Measurements from ENCODE around the gene PDE2A. TPM values are rescaled to one million over a fixed set of nuclear protein-coding genes. Genes with fewer than 3 reads are reported as not detected.

The PDE2A gene
- total RNA-seq, 1 donor from 2014 or later, result 403 TPM

- H3K9me3 ChIP-seq, result no peaks in the 10 kb centered on the region
- no peaks in the 10 kb centered on the region for H3K36me3 ChIP-seq
- no peak overlapping the region for H3K27ac ChIP-seq
- intact Hi-C loops (cut with DNase I), result no loop called here
- H3K4me3 ChIP-seq, result no peak overlapping the region
- H3K27me3 ChIP-seq, result no peaks in the 10 kb centered on the region
- TF ChIP-seq CTCF (IDR thresholded peaks at IDR 0.05), result no peak
- no peaks in the 10 kb centered on the region for H3K4me1 ChIP-seq
- DNase-seq (ENCODE audit: low spot score in 2 of 2), result no peak
Observed at GRCh38 chr11:72621008-72621610, 53.1 kb downstream of the PDE2A start.

DNA sequence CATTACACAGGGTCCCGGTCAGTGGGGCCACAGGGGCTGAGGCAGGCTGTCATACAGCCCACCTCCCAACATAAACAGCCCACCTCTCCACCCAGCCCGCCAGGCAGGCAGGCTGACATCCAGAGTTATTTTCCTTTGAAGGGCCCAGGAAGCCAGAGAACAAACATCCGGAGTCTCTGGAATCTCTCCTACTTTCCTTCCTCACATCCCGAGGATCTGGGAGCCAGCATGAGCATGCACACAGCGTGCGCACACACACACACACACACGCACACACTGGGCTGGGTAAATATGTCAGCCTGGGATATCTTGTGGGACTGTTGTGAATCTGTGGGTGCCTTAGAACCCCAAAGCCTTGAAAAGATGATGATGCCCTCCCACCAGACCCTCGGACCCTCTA, 55.4 kb downstream of the PDE2A start:
- TF ChIP-seq CTCF (IDR thresholded peaks at IDR 0.05), result no peak
- Histone ChIP-seq H3K27me3 (no peaks in the 10 kb centered on the region), H3K27ac (no peak overlapping the region), H3K4me3 (no peak overlapping the region), H3K4me1 (no peaks in the 10 kb centered on the region), H3K9me3 (no peaks in the 10 kb centered on the region), H3K36me3 (no peaks in the 10 kb centered on the region)
- DNase-seq (ENCODE audit: low spot score in 2 of 2), result no peak
- intact Hi-C loops (cut with DNase I), result no loop called here

GRCh38 chr11:72617080-72617762, 57.0 kb downstream of the PDE2A start:
- TF ChIP-seq CTCF (IDR thresholded peaks at IDR 0.05), result no peak
- no peaks in the 10 kb centered on the region for H3K36me3 ChIP-seq
- H3K4me1 ChIP-seq, result no peaks in the 10 kb centered on the region
- H3K27ac ChIP-seq, result no peak overlapping the region
- no peaks in the 10 kb centered on the region for H3K9me3 ChIP-seq
- no peak overlapping the region for H3K4me3 ChIP-seq
- intact Hi-C loops (cut with DNase I), result no loop called here
- no peak for DNase-seq (ENCODE audit: low spot score in 2 of 2)
- no peaks in the 10 kb centered on the region for H3K27me3 ChIP-seq

DNA sequence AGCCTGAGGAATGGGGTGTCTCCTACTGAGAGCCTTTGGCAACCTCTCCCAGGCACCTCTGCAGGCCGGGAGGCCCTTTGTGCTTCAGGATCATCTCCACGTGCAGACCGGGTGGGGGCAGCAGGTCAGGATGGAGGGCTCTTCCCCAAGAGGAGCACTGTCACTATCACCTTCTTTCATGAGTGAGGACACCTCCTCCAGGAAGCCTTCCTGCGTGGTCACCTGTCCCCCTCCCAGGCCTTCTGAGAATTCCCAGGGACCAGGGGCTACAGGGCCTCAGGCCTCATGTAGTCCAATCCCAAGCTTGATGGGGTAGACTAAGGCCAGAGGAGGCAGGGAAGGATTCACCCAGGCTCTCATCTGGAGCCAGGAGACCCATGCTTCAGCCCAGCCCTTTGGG, 57.6 kb downstream of the PDE2A start:
- Histone ChIP-seq H3K27me3 (no peaks in the 10 kb centered on the region), H3K36me3 (no peaks in the 10 kb centered on the region), H3K4me1 (no peaks in the 10 kb centered on the region), H3K27ac (no peak overlapping the region), H3K9me3 (no peaks in the 10 kb centered on the region), H3K4me3 (no peak overlapping the region)
- intact Hi-C loops (cut with DNase I), result no loop called here
- TF ChIP-seq CTCF (IDR thresholded peaks at IDR 0.05), result no peak
- DNase-seq (ENCODE audit: low spot score in 2 of 2), result no peak

GRCh38 chr11:72615329-72615728, 58.9 kb downstream of the PDE2A start:
- no peak for DNase-seq (ENCODE audit: low spot score in 2 of 2)
- Histone ChIP-seq H3K4me1 (no peaks in the 10 kb centered on the region), H3K27ac (no peak overlapping the region), H3K36me3 (no peaks in the 10 kb centered on the region), H3K27me3 (no peaks in the 10 kb centered on the region), H3K9me3 (no peaks in the 10 kb centered on the region), H3K4me3 (no peak overlapping the region)
- intact Hi-C loops (cut with DNase I), result no loop called here
- TF ChIP-seq CTCF (IDR thresholded peaks at IDR 0.05), result no peak
